Left lung (tissue), 10 donors: ENCODE results near the gene LRSAM1. TPM values are rescaled to one million over a fixed set of nuclear protein-coding genes. Genes with fewer than 3 reads are reported as not detected.

Source experiments
- ATAC-seq: fragments of 200-7000 bp; cut with Tn5 transposase; one replicate; pipeline ENCODE4 v1.9.1; 2020; ENCODE audit warnings: moderate library complexity
- DNase-seq, 4 donors: peaks; one replicate each; pipeline ENCODE4 v3.0.0-alpha.2; 2013 to 2020
- H3K27ac ChIP-seq, 2 donors: fragments of 200-600 bp; sonication (generic) in 1 of 2; one replicate each; pipeline versions ENCODE4 v1.5.0 to v1.8.0; 2020 to 2021
- H3K27me3 ChIP-seq, 2 donors: fragments of 200-600 bp; sonication (generic) in 1 of 2; one replicate each; pipeline versions ENCODE4 v1.5.0 to v1.8.0; 2020 to 2021
- H3K36me3 ChIP-seq, 2 donors: fragments of 200-600 bp; sonication (generic) in 1 of 2; one replicate each; pipeline versions ENCODE4 v1.5.0 to v1.8.0; 2020 to 2021
- H3K4me1 ChIP-seq, 2 donors: fragments of 200-600 bp; one replicate each; pipeline ENCODE4 v1.8.0; 2021
- H3K4me3 ChIP-seq, 2 donors: fragments of 200-600 bp; sonication (generic) in 1 of 2; one replicate each; pipeline versions ENCODE4 v1.5.0 to v1.8.0; 2020 to 2021; ENCODE audit warnings: mild to moderate bottlenecking in 1 of 2
- H3K9me3 ChIP-seq, 2 donors: fragments of 200-600 bp; sonication (generic) in 1 of 2; one replicate each; pipeline versions ENCODE4 v1.5.0 to v1.8.0; 2020 to 2021
- intact Hi-C, 2 donors: fragments of 100-400 bp; cut with DNase I; formaldehyde crosslinking; loops; one replicate each; pipeline versions ENCODE4 v1.11.2 to v1.14.2; 2022
- polyA plus RNA-seq, 6 donors: library from polyadenylated mRNA; unstranded; fragments of 120-200 nt; gene quantifications; one replicate each; pipeline ENCODE4 v1.2.1, GENCODE V29; 2013; ENCODE audit not compliant: insufficient read length in 6 of 6
- total RNA-seq, 2 donors: library from RNA; stranded (reverse); fragmentation: NEBNext Ultra II Directional; extraction: Animal tissue kit (Norgen Biotek cat#: 25700); gene quantifications; one replicate each; pipeline ENCODE4 v1.2.1, GENCODE V29; 2021
- TF ChIP-seq, protein P1 (sequence below), 2 donors: fragments of 200-600 bp; sonication (generic) in 1 of 2; IDR thresholded peaks; one replicate each; pipeline versions ENCODE4 v1.5.0 to v1.8.0; 2021; ENCODE audit warnings: antibody characterized with exemption in 2 of 2
- donor health status: DM: no; HTN: yes; CAD: no.
- donor health status: DM: no; HTN: no; CAD: no.

Gene LRSAM1
- total and polyA plus RNA-seq, 8 donors: 16.4 to 24.4 (median 19.4) TPM

DNA sequence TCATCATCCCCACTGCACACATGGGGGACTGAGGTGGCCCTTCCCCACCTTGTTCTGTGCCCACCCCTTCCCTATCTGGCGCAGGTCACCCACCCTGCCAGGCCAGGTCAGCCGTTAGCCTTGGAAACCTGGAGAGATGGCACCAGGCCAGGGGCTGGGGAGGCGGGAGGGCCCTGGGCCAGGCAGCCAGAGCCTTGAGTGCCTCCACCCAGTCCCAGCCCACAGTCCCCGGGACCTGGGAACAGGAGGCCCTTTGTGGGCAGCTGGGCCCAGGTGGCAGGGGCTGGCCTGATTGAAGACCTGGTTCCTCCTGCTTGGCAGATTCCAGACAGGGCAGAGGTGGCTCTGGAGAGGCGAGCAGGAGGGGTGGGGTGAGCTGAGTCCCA, 70.6 kb downstream of the LRSAM1 start:
- Histone ChIP-seq H3K27me3 (no peaks in the 10 kb centered on the region), H3K4me3 (no peak overlapping the region), H3K27ac (peak overlapping the region; percentile 80 to 85), H3K9me3 (peaks cover 0 to 14% of the 10 kb centered on the region in 2 donors), H3K36me3 (peaks cover 0 to 83% of the 10 kb centered on the region in 2 donors), H3K4me1 (peaks cover 27 to 55% of the 10 kb centered on the region in 2 donors)
- ATAC-seq (peak; percentile 56), DNase-seq (peak in 1 of 4 donors; percentile 85)
- intact Hi-C loops: loop anchor here in 1 of 2 donors (10.0 kb wide), 1 partner anchor 53 kb away; no protein-coding TSS in a partner anchor
- TF ChIP-seq, protein P1, sequence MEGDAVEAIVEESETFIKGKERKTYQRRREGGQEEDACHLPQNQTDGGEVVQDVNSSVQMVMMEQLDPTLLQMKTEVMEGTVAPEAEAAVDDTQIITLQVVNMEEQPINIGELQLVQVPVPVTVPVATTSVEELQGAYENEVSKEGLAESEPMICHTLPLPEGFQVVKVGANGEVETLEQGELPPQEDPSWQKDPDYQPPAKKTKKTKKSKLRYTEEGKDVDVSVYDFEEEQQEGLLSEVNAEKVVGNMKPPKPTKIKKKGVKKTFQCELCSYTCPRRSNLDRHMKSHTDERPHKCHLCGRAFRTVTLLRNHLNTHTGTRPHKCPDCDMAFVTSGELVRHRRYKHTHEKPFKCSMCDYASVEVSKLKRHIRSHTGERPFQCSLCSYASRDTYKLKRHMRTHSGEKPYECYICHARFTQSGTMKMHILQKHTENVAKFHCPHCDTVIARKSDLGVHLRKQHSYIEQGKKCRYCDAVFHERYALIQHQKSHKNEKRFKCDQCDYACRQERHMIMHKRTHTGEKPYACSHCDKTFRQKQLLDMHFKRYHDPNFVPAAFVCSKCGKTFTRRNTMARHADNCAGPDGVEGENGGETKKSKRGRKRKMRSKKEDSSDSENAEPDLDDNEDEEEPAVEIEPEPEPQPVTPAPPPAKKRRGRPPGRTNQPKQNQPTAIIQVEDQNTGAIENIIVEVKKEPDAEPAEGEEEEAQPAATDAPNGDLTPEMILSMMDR (IDR thresholded peaks at IDR 0.05): no peak

DNA sequence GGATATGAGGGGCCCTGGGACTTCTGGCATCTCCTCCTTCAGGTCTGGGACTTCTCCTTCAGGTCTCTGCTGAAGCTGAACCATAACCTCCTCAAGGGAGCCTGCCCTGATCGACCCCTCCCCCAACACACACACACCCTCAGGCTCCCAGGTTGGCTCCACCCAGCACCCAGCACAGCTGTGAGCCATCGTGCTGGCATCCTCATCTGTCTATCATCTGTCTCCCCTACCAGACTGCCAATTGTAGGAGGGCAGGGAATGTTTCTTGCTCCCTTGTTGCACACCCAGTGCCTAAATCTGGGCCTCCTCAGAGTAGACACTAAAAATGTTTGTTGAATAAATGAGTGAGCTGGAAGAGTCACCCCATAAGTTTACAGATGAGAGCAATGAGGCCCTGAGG, 71.4 kb downstream of the LRSAM1 start:
- intact Hi-C loops: loop anchor here in 1 of 2 donors (10.0 kb wide), 1 partner anchor 52 kb away; no protein-coding TSS in a partner anchor
- TF ChIP-seq, protein P1 (IDR thresholded peaks at IDR 0.05): no peak
- H3K36me3 ChIP-seq: peaks cover 0 to 83% of the 10 kb centered on the region in 2 donors
- no peaks in the 10 kb centered on the region for H3K27me3 ChIP-seq
- H3K4me1 ChIP-seq: peaks cover 27 to 63% of the 10 kb centered on the region in 2 donors
- H3K4me3 ChIP-seq: no peak overlapping the region
- DNase-seq (no peak), ATAC-seq (no peak)
- peaks cover 0 to 14% of the 10 kb centered on the region in 2 donors for H3K9me3 ChIP-seq
- H3K27ac ChIP-seq: peak overlapping the region; percentile 80 to 85

DNA sequence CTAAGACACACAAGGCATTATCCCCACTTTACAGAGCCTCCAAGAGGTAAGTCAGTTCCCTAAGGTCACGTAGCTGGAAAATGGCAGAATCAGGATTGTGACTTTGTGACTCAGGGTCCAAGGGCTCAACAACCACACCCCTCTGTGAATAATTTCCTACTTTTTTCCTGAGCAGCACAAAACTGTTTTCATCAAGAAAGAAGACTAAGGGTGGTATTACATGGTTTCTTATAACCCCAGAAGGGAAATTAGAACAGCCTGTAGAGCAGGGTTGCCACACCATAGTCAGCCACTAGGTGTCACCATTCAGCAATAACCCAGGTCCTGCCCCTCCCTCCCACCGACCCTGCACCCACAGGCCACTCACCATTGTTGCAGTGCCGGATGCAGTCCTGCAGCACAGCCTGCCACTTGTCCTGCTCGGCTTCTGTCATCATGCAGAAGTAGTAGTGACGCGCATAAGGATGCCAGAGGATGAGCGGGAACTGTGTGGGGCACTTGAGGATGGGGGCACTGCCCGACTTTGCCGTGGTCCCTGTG, 72.1 kb downstream of the LRSAM1 start:
- DNase-seq: peak in 1 of 4 donors; percentile 51
- H3K27me3 ChIP-seq: no peaks in the 10 kb centered on the region
- TF ChIP-seq, protein P1 (IDR thresholded peaks at IDR 0.05): peak; percentile 30 to 57
- peaks cover 27 to 59% of the 10 kb centered on the region in 2 donors for H3K4me1 ChIP-seq
- no peak overlapping the region for H3K4me3 ChIP-seq
- ATAC-seq: no peak
- H3K9me3 ChIP-seq: peaks cover 0 to 14% of the 10 kb centered on the region in 2 donors
- no peak overlapping the region for H3K27ac ChIP-seq
- intact Hi-C loops: loop anchor here in 1 of 2 donors (10.0 kb wide), 1 partner anchor 51 kb away; no protein-coding TSS in a partner anchor
- peaks cover 0 to 82% of the 10 kb centered on the region in 2 donors for H3K36me3 ChIP-seq

DNA sequence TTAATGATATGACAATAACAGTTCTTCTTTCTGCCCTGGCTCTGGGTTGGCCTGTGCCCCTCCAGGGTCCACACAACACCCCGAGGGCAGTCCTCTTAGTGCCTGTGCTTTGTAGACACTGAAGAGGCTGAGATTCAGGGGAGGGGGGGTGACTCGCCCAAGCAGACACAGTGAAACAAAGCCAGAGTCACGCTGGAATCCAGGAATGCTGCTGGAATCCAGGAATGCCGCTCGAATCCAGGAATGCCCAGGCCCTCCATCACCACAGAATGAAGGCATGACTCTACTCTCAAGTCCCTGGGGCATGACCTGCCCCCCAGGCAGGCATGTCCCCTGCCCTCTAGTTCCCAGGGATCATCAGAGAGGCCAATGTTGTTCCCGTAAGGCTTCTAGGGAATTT, 73.1 kb downstream of the LRSAM1 start:
- no peak for ATAC-seq
- Histone ChIP-seq H3K9me3 (peaks cover 0 to 14% of the 10 kb centered on the region in 2 donors), H3K4me3 (no peak overlapping the region), H3K27me3 (no peaks in the 10 kb centered on the region), H3K27ac (no peak overlapping the region), H3K4me1 (peaks cover 25 to 54% of the 10 kb centered on the region in 2 donors), H3K36me3 (peaks cover 0 to 85% of the 10 kb centered on the region in 2 donors)
- no peak for DNase-seq
- TF ChIP-seq, protein P1 (IDR thresholded peaks at IDR 0.05): no peak
- intact Hi-C loops: loop anchor here in 1 of 2 donors (10.0 kb wide), 1 partner anchor 50 kb away; no protein-coding TSS in a partner anchor

DNA sequence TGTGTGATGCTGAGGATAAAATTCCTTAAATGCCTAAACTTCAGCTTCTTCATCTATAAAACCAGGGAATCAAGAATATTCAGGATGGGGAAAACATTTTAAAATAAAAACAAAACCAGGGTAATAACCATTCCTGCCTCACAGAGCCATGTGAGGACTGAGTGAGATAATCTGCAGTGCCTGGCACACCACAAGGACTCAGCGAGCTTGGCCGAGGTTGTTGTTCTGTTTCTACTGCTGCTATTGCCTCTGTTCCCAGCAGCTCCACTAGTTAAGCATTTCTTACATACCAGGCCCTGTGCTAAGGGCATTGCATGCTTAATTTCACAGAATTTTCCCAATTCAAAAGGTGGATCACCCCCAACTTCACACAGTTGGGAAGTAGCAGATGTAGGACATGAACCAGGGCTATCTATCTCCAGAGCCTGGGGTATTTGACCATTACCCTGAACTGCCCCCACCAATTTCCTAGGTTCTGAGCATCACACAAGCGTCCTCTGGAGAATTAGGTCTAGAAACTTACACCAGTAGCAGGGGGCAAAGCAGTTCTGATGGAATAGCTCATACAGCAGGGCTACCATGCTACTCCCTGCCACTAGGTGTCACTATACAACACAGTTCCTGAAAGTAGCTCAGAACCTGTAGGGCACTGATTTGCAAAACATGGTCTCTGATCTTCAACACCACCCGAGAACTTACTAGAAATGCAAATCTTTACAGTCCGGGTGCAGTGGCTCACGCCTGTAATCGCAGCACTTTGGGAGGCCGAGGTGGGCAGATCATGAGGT, 74.3 kb downstream of the LRSAM1 start:
- peak; percentile 39 for ATAC-seq

More for the DNA sequence above, 74.3 kb downstream of the LRSAM1 start:
- H3K27me3 ChIP-seq: no peaks in the 10 kb centered on the region
- peaks cover 0 to 14% of the 10 kb centered on the region in 2 donors for H3K9me3 ChIP-seq
- H3K27ac ChIP-seq: no peak overlapping the region
- peaks cover 0 to 90% of the 10 kb centered on the region in 2 donors for H3K36me3 ChIP-seq
- intact Hi-C loops: loop anchor here in 1 of 2 donors (10.0 kb wide), 1 partner anchor 49 kb away; no protein-coding TSS in a partner anchor
- peaks cover 15 to 52% of the 10 kb centered on the region in 2 donors for H3K4me1 ChIP-seq
- H3K4me3 ChIP-seq: no peak overlapping the region
- TF ChIP-seq, protein P1 (IDR thresholded peaks at IDR 0.05): peak; percentile 51 to 77
- DNase-seq: no peak
